ENCODE results near the gene GNAL. TPM values are rescaled to one million over a fixed set of nuclear protein-coding genes. Genes with fewer than 3 reads are reported as not detected.

The GNAL gene
- total RNA-seq, 1 donor from 2014 or later: 4.1 TPM

GRCh38 chr18:11724781-11725180 lies 35.7 kb downstream of the GNAL start:
- DNase-seq: no peak

DNA sequence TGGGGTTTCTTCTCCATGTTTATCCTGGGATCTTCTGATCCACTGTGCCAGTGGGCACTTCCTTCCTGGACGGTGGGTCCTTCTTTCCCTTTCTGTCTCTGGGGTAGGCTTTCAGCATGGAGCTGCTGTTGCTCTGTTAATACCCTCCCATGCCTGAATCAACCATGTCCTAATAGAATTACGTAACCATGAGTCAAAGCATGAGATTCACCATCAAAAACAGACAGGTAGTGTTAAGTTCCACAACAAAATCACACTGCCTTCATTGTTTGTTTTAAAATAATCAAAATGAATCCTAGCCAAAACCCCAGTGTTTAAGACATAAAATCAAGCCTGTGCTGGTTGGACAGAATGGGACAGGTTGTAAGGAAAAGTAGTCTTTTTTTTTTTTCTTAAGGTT lies 37.5 kb downstream of the GNAL start:
- no peak for DNase-seq

DNA sequence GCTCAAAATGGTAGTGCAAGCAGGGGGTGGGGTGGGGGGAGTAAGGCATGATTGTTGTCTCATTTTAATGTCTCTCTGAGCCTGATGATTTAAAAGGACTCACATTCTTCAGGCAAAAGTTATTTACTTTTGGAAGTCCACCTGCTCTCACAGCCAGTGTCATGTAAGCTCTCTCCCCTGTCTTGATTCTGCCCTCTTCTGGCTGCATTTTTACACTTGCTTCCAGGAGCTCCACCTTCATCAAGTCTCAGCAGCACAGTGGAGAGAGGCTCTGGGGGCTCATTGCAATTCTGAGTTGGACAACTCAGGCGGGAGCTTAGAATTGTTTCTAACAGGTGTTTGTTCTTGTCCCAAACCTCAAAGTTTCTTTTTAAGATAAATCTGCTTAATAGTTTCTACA lies 39.2 kb downstream of the GNAL start:
- no peak for DNase-seq

DNA sequence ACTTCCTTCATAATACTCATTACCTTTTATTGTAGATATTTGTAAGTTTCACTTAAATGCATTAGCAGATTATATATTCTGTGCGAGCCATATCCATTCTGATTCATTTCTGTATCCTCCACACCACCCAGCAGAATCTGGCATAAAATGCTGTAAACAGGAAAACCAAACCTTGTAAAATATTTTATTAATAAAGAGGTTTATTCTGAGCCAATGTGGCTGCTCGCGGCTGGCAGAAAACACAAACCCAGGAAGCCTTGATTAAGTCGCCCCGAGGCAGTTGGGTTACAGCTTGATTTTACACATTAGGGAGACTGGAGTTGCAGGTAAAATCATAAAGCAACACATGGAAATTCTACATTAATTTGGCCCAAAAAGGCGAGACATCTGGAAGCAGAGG lies 40.5 kb downstream of the GNAL start:
- DNase-seq: no peak

- peak; percentile 14 for DNase-seq
Observed at GRCh38 chr18:11733031-11733430, 44.0 kb downstream of the GNAL start.

DNA sequence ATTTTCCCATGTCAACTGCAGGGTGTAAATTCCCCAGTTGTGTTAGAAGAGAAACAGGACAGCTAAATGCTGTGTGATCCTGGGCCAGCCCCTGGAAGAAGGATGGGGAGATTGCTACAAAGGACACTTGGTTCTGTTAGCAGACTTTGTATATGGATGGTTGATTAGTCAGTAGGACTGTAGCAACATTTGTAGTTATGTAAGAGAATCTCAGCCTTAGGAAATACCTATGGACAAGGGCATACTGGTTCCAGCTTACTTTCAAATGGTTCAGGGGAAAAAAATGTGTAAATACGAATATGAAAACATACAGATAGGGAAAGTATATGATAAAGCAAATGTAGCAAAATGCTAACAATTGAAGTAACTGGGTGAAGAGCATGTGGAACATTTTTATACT lies 47.6 kb downstream of the GNAL start:
- DNase-seq: no peak

- no peak for DNase-seq
Observed at GRCh38 chr18:11739893-11740292, 50.8 kb downstream of the GNAL start.

DNA sequence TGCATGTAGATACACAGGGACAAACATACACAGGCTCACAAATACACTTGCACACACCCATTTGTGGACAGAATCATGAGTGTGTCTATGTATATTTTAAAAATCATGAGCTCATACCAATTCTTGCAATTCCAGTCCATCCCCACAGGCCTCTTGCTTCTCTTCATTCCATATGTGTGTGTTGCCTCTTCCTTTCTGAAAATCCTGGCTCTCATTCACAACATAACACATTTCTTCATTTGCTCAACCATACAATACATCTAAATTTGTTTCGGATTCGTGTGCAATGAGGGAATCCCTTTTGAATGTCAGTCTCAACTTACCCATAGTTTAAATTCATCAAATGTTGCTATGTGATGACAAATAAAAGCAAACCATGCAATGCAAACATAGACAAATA lies 51.4 kb downstream of the GNAL start:
- DNase-seq: peak; percentile 32

DNA sequence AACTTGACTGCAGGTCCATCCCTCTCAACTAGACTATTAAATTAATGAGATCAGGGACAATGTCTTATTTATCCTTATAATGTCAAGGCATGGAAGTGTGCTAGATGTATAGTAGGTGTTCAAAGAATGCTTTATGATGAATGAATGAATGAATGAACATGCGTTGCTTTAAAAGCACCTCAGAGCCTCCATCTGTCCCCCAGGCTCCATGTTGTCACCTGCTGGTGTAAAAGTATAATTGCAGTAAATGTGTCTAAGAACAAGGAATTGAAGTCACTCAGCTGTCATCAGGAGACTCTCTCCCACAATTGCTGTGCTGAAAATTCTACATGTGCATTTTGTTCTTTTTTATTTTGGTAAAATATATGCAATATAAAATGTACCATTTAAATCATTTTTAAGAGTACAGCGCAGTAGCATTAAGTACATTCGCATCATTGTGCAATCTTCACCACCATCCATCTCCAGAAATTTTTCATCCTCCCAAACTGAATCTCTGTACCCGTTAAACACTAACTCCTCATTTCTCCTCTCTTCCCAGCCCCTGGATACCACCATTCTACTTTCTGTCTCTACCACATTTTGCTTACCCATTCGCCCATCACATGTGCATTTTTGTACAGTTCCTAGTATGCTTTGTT lies 52.6 kb downstream of the GNAL start:
- no peak for DNase-seq

- no peak for DNase-seq
Observed at GRCh38 chr18:11745521-11745920, 56.5 kb downstream of the GNAL start.

DNA sequence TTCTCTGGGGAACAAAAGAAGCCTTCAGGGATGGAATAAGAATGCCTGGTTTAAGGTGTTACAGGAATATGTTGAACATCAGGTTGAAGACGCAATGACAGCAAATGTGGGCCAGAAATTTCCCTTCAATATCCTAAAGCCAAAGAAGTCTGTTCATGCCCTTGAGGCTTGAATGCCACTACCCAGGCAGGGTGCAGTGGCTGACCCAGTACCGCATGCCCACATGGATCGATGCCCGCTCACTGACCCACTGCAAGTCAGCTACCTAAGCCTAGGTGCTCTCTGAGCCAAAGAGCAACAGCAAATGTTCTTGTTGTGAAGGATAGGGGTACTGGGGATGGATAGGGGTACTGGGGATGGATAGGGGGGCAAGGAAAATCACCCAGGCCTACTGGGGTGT lies 58.2 kb downstream of the GNAL start:
- no peak for DNase-seq

GRCh38 chr18:11747731-11748130 lies 58.7 kb downstream of the GNAL start:
- no peak for DNase-seq

DNA sequence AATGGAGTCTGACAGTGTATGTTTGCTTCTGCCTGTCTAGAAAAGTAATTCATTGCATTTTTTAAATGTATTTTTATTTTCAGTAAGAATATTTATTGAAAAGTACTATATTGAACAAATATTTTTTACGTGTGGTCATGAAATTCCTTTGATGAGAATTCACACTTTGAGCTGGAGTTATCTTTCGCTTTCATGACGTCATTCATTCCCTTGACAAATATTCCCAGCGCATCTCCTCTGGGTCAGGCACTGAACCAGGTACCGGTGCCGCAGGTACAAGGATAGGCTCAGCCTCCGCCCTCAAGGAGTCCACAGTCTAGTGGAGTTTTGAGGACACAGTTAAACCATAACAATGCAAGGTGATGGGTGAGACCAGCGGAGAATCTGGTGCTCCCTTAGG lies 60.2 kb downstream of the GNAL start:
- no peak for DNase-seq

DNA sequence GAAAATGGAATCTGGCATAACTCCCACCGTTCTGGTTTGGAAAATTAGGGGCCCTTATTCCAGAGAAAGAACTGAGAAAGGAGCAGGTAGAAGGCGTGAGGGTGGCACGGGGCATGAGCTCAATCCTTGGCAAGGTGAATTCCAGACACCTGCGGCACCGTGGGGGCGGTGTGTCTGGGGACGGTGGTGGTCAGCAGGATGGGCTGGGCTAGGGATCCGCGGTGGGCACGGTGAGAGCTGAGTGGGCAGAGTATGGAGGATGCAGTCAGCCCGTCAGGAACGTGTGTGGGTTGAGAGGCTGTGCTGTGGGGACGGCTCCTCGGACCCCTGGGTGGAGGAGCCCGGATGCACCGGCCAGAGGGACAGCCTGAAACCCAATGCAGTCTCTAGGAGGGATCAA lies 61.1 kb downstream of the GNAL start:
- no peak for DNase-seq

- no peak for DNase-seq
Observed at GRCh38 chr18:11750581-11751310, 61.7 kb downstream of the GNAL start.

- DNase-seq: no peak
Observed at GRCh38 chr18:11751341-11752115, 62.5 kb downstream of the GNAL start.

GRCh38 chr18:11752116-11752911 lies 63.2 kb downstream of the GNAL start:
- DNase-seq: no peak

GRCh38 chr18:11754979-11755378 lies 65.9 kb downstream of the GNAL start:
- no peak for DNase-seq

- DNase-seq: no peak
Observed at GRCh38 chr18:11757084-11757590, 68.1 kb downstream of the GNAL start.

- no peak for DNase-seq
Observed at GRCh38 chr18:11759456-11759855, 70.4 kb downstream of the GNAL start.

DNA sequence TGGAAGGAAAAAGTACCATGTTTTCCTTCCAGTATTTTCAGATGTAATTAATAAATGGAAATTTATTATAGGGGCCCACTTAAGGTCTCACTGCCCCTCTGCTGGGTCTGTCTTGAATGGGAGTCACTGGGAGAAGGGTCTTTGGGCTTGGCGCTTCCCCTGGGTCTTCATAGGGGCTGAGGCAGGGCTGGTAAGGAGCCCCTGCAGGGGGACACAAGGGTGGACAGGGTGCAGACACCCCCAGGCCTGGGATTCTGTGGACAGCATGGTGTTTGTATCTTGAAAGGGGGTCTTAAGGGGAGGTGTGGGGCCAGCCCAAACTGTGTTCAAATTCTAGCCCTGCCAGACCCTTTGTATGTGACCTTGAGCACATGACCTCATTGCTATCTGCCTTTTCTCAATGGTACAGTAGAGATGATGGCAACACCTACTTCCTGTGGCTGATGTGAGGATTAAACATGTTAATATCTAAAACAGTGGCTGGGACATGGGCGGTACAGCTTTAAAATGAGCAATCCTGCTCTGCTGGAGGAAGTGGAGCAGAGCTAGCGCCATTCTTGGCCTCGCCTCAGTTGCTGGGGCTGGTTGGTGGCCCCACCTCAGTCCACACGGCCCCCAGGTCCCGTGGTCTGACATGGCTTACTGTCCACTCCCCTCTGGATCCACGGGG lies 71.6 kb downstream of the GNAL start:
- DNase-seq: no peak

DNA sequence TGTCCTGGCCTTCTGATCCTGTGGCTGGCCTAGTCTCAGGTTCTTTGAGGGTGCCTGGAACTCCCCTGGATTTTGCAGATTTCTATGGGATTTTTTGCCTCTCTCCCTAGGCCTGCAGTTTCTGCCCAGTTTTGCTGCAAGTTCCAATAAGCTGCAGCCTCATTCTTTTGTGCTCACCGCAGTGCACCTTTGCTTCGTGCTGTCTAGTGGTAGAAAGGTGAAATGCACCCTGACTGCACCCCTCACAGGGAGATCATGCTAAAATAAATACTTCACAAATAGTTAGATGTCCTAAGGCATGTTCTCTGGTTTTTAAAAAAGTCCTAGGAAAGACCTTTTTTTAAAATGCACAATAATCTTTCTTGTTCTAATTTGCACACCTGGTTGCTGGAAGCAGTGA lies 72.5 kb downstream of the GNAL start:
- DNase-seq: no peak
